Panc1 (cell line): ENCODE measurements around the gene SUPT20H. TPM values are rescaled to one million over a fixed set of nuclear protein-coding genes. Genes with fewer than 3 reads are reported as not detected.

Source experiments
- ATAC-seq: fragments of 200-7000 bp; cut with Tn5 transposase; 2 replicates; pipeline ENCODE4 v1.9.1; 2020; ENCODE audit warnings: mild to moderate bottlenecking, moderate library complexity
- BruUV-seq: library from RNA; stranded (reverse); fragments of 400-500 nt; replicated peaks from 2 replicates; lab custom pipeline; 2021; lab: Mats Ljungman, UMichigan
- CTCF ChIA-PET: fragments of 300-600 bp; sonication (Branson Sonifier 250); formaldehyde crosslinking; loops from one replicate; lab custom pipeline; 2022; ENCODE audit warnings: antibody characterized with exemption; lab: Charles Lee
- POLR2A ChIA-PET: fragments of 300-600 bp; sonication (Branson Sonifier 250); formaldehyde crosslinking; loops from one replicate; lab custom pipeline; 2022; ENCODE audit warnings: antibody characterized with exemption; lab: Charles Lee
- DNase-seq: peaks from one replicate; pipeline ENCODE4 v3.0.0-alpha.2; 2010; ENCODE audit warnings: low read depth, low spot score
- H3K27ac ChIP-seq: 2 replicates; pipeline ENCODE4 v1.5.1; 2011; ENCODE audit warnings: mild to moderate bottlenecking, low read length, inconsistent platforms
- H3K27me3 ChIP-seq: fragments of 200-500 bp; sonication (Bioruptor generic); 2 replicates; pipeline ENCODE4 v1.6.0; 2014; ENCODE audit warnings: low read length, inconsistent platforms; ENCODE audit not compliant: control insufficient read depth, insufficient read depth
- H3K36me3 ChIP-seq: fragments of 200-500 bp; sonication (Bioruptor generic); 2 replicates; pipeline ENCODE4 v1.5.1; 2014; ENCODE audit warnings: inconsistent platforms, mild to moderate bottlenecking, low read length, moderate library complexity; ENCODE audit not compliant: control insufficient read depth, insufficient read depth
- H3K4me1 ChIP-seq: 2 replicates; pipeline ENCODE4 v1.5.1; 2011; ENCODE audit warnings: inconsistent platforms, mild to moderate bottlenecking, low read length, moderate library complexity; ENCODE audit not compliant: control insufficient read depth, insufficient read depth
- H3K4me3 ChIP-seq, 2 experiments: 2 replicates each; pipeline ENCODE4 v1.5.1; 2011 to 2012; ENCODE audit warnings: low read depth in 2 of 2, low read length in 2 of 2, mild to moderate bottlenecking in 2 of 2, inconsistent platforms in 1 of 2, moderate library complexity in 1 of 2
- H3K9me3 ChIP-seq: fragments of 200-500 bp; sonication (Bioruptor generic); 2 replicates; pipeline ENCODE4 v1.5.1; 2014; ENCODE audit warnings: low read depth, mild to moderate bottlenecking, inconsistent platforms, low read length, moderate library complexity; ENCODE audit not compliant: control insufficient read depth, insufficient read depth
- POLR2AphosphoS5 ChIP-seq: IDR thresholded peaks from 2 replicates; pipeline ENCODE4 v1.6.1; 2012; ENCODE audit warnings: mild to moderate bottlenecking, low read depth, low read length, moderate library complexity
- SIN3A ChIP-seq: IDR thresholded peaks from 2 replicates; pipeline ENCODE4 v1.6.1; 2012; ENCODE audit warnings: low read depth, mild to moderate bottlenecking, low read length, moderate library complexity, borderline replicate concordance; ENCODE audit not compliant: insufficient read depth
- TCF7L2 ChIP-seq: IDR thresholded peaks from 2 replicates; pipeline ENCODE4 v1.6.1; 2011; ENCODE audit warnings: mild to moderate bottlenecking, low read depth, low read length, inconsistent platforms
- in situ Hi-C: cut with HindIII; loops from 2 replicates; pipeline ENCODE4 v1.10.0; 2016; ENCODE audit warnings: low sequenced_read_pairs, low pct_unique_long_range_greater_than_20kb
- intact Hi-C: fragments of 100-400 bp; cut with micrococcal nuclease; formaldehyde crosslinking; loops from one replicate; pipeline ENCODE4 v1.10.0; 2022; ENCODE audit not compliant: unreplicated experiment
- total RNA-seq: library from RNA; stranded (reverse); gene quantifications from one replicate; pipeline ENCODE4 v1.2.1, GENCODE V29; 2021; ENCODE audit not compliant: unreplicated experiment
- TF ChIP-seq, protein P1 (sequence below): fragments of 450-650 bp; IDR thresholded peaks from 2 replicates; pipeline ENCODE4 v1.5.1; 2017; ENCODE audit warnings: mild to moderate bottlenecking
- TF ChIP-seq, protein P2 (sequence below), 2 experiments: IDR thresholded peaks; 2 replicates each; pipeline ENCODE4 v1.6.1; 2011 to 2012; ENCODE audit warnings: low read depth in 2 of 2, control low read depth in 1 of 2, low read length in 1 of 2, mild to moderate bottlenecking in 1 of 2, moderate library complexity in 1 of 2; ENCODE audit not compliant: insufficient read depth in 1 of 2

The SUPT20H gene
- total RNA-seq, 1 experiment from 2014 or later: 32.9 TPM

DNA sequence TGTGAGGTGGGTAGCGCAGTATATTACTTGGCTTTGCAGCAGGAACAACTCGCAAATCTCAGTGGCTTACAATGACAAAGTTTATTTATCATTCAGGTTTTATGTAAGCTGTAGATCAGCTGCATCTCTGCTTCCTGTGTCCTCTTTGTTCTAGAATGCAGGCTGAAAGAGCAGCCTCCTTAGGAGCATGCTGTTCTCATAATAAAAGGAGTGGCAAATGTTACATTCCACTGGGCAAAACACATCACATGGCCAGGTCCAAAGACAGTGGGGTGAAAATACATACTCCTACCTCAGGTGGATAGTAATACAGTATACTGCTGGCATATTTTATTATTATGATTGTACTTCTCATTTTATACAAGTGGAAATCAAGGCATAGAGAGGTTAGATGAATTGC, 47.2 kb upstream of the SUPT20H start:
- intact Hi-C loops: loop anchor here (10.0 kb wide), 1 partner anchor 498 kb away; no protein-coding TSS in a partner anchor
- H3K27me3 ChIP-seq: no peaks in the 10 kb centered on the region
- H3K4me1 ChIP-seq: no peaks in the 10 kb centered on the region
- H3K36me3 ChIP-seq: no peaks in the 10 kb centered on the region
- H3K4me3 ChIP-seq: no peak overlapping the region
- ChIA-PET POLR2A (no interaction called here), CTCF (no interaction called here)
- DNase-seq (no peak), ATAC-seq (no peak)
- no peak overlapping the region for H3K27ac ChIP-seq
- TF ChIP-seq POLR2AphosphoS5 (no peak), TCF7L2 (no peak), SIN3A (no peak)
- TF ChIP-seq, protein P1, sequence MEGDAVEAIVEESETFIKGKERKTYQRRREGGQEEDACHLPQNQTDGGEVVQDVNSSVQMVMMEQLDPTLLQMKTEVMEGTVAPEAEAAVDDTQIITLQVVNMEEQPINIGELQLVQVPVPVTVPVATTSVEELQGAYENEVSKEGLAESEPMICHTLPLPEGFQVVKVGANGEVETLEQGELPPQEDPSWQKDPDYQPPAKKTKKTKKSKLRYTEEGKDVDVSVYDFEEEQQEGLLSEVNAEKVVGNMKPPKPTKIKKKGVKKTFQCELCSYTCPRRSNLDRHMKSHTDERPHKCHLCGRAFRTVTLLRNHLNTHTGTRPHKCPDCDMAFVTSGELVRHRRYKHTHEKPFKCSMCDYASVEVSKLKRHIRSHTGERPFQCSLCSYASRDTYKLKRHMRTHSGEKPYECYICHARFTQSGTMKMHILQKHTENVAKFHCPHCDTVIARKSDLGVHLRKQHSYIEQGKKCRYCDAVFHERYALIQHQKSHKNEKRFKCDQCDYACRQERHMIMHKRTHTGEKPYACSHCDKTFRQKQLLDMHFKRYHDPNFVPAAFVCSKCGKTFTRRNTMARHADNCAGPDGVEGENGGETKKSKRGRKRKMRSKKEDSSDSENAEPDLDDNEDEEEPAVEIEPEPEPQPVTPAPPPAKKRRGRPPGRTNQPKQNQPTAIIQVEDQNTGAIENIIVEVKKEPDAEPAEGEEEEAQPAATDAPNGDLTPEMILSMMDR: no peak
- TF ChIP-seq, protein P2, sequence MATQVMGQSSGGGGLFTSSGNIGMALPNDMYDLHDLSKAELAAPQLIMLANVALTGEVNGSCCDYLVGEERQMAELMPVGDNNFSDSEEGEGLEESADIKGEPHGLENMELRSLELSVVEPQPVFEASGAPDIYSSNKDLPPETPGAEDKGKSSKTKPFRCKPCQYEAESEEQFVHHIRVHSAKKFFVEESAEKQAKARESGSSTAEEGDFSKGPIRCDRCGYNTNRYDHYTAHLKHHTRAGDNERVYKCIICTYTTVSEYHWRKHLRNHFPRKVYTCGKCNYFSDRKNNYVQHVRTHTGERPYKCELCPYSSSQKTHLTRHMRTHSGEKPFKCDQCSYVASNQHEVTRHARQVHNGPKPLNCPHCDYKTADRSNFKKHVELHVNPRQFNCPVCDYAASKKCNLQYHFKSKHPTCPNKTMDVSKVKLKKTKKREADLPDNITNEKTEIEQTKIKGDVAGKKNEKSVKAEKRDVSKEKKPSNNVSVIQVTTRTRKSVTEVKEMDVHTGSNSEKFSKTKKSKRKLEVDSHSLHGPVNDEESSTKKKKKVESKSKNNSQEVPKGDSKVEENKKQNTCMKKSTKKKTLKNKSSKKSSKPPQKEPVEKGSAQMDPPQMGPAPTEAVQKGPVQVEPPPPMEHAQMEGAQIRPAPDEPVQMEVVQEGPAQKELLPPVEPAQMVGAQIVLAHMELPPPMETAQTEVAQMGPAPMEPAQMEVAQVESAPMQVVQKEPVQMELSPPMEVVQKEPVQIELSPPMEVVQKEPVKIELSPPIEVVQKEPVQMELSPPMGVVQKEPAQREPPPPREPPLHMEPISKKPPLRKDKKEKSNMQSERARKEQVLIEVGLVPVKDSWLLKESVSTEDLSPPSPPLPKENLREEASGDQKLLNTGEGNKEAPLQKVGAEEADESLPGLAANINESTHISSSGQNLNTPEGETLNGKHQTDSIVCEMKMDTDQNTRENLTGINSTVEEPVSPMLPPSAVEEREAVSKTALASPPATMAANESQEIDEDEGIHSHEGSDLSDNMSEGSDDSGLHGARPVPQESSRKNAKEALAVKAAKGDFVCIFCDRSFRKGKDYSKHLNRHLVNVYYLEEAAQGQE (IDR thresholded peaks at IDR 0.05; ENCODE audit: insufficient read depth in 1 of 2, low read depth in 2 of 2, low read length in 1 of 2): no peak
- BruUV-seq: no TSS peak
- in situ Hi-C loops: no loop called here
- no peaks in the 10 kb centered on the region for H3K9me3 ChIP-seq

DNA sequence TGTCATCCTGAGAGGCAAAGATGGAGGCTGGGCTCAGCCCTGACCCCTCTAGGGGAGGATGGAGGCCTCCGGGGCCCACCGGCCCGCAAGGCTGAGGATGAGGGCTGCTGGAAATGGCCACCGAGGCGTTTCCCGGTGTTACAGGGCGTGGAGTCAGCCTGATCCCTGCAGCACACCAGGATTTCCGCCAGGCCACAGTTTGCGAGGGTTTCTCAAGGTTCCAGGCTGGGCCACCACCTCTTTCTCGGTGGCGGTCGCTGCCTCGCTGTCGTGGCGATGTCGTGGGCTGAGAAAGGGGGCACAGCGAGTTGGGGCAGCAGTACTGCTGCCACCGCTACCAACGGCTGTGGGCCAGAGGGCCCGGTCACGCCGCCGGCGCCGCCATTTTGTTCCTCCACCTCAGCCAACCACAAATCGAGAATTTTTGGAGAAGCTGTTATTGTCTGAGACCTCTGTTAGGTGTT, 45.8 kb upstream of the SUPT20H start, which contains the start of gene CSNK1A1L:
CSNK1A1L (minus strand) TSS at position 414 of the 464 bp plus-strand sequence; CDS start at position 6, 408 bp downstream.
- in situ Hi-C loops: no loop called here
- TF ChIP-seq SIN3A: no peak
- TF ChIP-seq, protein P2 (IDR thresholded peaks at IDR 0.05; ENCODE audit: insufficient read depth in 1 of 2, low read depth in 2 of 2, low read length in 1 of 2): no peak
- TF ChIP-seq, protein P1: no peak
- no peaks in the 10 kb centered on the region for H3K27me3 ChIP-seq
- no peak within 1 kb of the TSS for H3K4me3 ChIP-seq
- H3K36me3 ChIP-seq: no peaks in the 10 kb centered on the region
- DNase-seq (no peak), ATAC-seq (no peak)
- no peaks in the 10 kb centered on the region for H3K9me3 ChIP-seq
- intact Hi-C loops: loop anchor here (10.0 kb wide), 1 partner anchor 500 kb away; no protein-coding TSS in a partner anchor
- ChIA-PET POLR2A (no interaction called here), CTCF (no interaction called here)
- no peaks in the 10 kb centered on the region for H3K4me1 ChIP-seq
- no peak within 1 kb of the TSS for H3K27ac ChIP-seq
- BruUV-seq: no TSS peak
